Activated naive CD8-positive, alpha-beta T cell treated with anti-CD3 and anti-CD28 coated beads for 36 hours (primary cell): ENCODE measurements around the gene DEAF1. TPM values are rescaled to one million over a fixed set of nuclear protein-coding genes. Genes with fewer than 3 reads are reported as not detected.

ENCODE experiments used
- DNase-seq: peaks from one replicate; pipeline ENCODE4 v3.0.0; 2021
- H3K27ac Mint-ChIP-seq: one replicate; pipeline ENCODE4 v1.8.0; 2022; ENCODE audit warnings: mild to moderate bottlenecking, moderate library complexity, mixed read lengths
- H3K27me3 Mint-ChIP-seq: one replicate; pipeline ENCODE4 v1.8.0; 2022; ENCODE audit warnings: mild to moderate bottlenecking, mixed read lengths
- H3K36me3 Mint-ChIP-seq: one replicate; pipeline ENCODE4 v1.8.0; 2021; ENCODE audit warnings: mild to moderate bottlenecking, mixed read lengths
- H3K4me1 Mint-ChIP-seq: one replicate; pipeline ENCODE4 v1.8.0; 2021; ENCODE audit warnings: mixed read lengths
- H3K4me3 Mint-ChIP-seq: one replicate; pipeline ENCODE4 v1.8.0; 2022; ENCODE audit warnings: mild to moderate bottlenecking, moderate library complexity, mixed read lengths
- H3K9me3 Mint-ChIP-seq: one replicate; pipeline ENCODE4 v1.8.0; 2022; ENCODE audit warnings: mixed read lengths
- total RNA-seq, 2 experiments: library from RNA; stranded (reverse); gene quantifications; one replicate each; pipeline ENCODE4 v1.2.3, GENCODE V29; 2021

DEAF1 gene
- total RNA-seq, 2 experiments from 2014 or later: 46.1 to 49.7 TPM

GRCh38 chr11:707817-708420 is 12.9 kb upstream of the DEAF1 start:
- Mint-ChIP-seq H3K36me3 (no peaks in the 10 kb centered on the region), H3K27me3 (peaks cover 32% of the 10 kb centered on the region), H3K27ac (no peak overlapping the region), H3K9me3 (no peaks in the 10 kb centered on the region), H3K4me1 (peaks cover 7% of the 10 kb centered on the region), H3K4me3 (no peak overlapping the region)
- DNase-seq: no peak

GRCh38 chr11:706957-707816 is 12.2 kb upstream of the DEAF1 start:
- no peak for DNase-seq
- Mint-ChIP-seq H3K27ac (no peak overlapping the region), H3K9me3 (no peaks in the 10 kb centered on the region), H3K4me3 (no peak overlapping the region), H3K27me3 (peaks cover 32% of the 10 kb centered on the region), H3K36me3 (no peaks in the 10 kb centered on the region), H3K4me1 (peaks cover 9% of the 10 kb centered on the region)

- Mint-ChIP-seq H3K9me3 (no peaks in the 10 kb centered on the region), H3K36me3 (no peaks in the 10 kb centered on the region), H3K27me3 (peaks cover 32% of the 10 kb centered on the region), H3K4me1 (peaks cover 9% of the 10 kb centered on the region), H3K4me3 (no peak overlapping the region), H3K27ac (no peak overlapping the region)
- no peak for DNase-seq
Observed at GRCh38 chr11:706439-706956, 11.5 kb upstream of the DEAF1 start.

GRCh38 chr11:705646-706438 is 10.8 kb upstream of the DEAF1 start, which contains the start of gene EPS8L2:
Gene EPS8L2, plus strand, starts transcription at chr11:706231. Its CDS starts 3,177 bp downstream, at chr11:709408.
- no peak within 1 kb of the TSS for H3K4me3 Mint-ChIP-seq

GRCh38 chr11:704781-705645 is 10.0 kb upstream of the DEAF1 start:
- Mint-ChIP-seq H3K27me3 (peaks cover 20% of the 10 kb centered on the region), H3K4me1 (peaks cover 5% of the 10 kb centered on the region), H3K9me3 (no peaks in the 10 kb centered on the region), H3K4me3 (no peak overlapping the region), H3K36me3 (no peaks in the 10 kb centered on the region), H3K27ac (no peak overlapping the region)
- no peak for DNase-seq

More at GRCh38 chr11:705646-706438, 10.8 kb upstream of the DEAF1 start, which contains the start of gene EPS8L2:
- no peaks in the 10 kb centered on the region for H3K9me3 Mint-ChIP-seq
- DNase-seq: no peak
- peaks cover 27% of the 10 kb centered on the region for H3K27me3 Mint-ChIP-seq
- H3K36me3 Mint-ChIP-seq: no peaks in the 10 kb centered on the region
- H3K27ac Mint-ChIP-seq: no peak within 1 kb of the TSS
- H3K4me1 Mint-ChIP-seq: peaks cover 5% of the 10 kb centered on the region

- H3K36me3 Mint-ChIP-seq: no peaks in the 10 kb centered on the region
Observed at GRCh38 chr11:704228-704674, 9.2 kb upstream of the DEAF1 start.

GRCh38 chr11:703506-703905 is 8.5 kb upstream of the DEAF1 start:
- peaks cover 14% of the 10 kb centered on the region for H3K27me3 Mint-ChIP-seq
- H3K9me3 Mint-ChIP-seq: no peaks in the 10 kb centered on the region
- no peak overlapping the region for H3K4me3 Mint-ChIP-seq
- H3K36me3 Mint-ChIP-seq: no peaks in the 10 kb centered on the region
- DNase-seq: no peak
- peaks cover 9% of the 10 kb centered on the region for H3K4me1 Mint-ChIP-seq
- no peak overlapping the region for H3K27ac Mint-ChIP-seq

More at GRCh38 chr11:704228-704674, 9.2 kb upstream of the DEAF1 start:
- DNase-seq: no peak
- H3K4me3 Mint-ChIP-seq: no peak overlapping the region
- no peak overlapping the region for H3K27ac Mint-ChIP-seq
- H3K9me3 Mint-ChIP-seq: no peaks in the 10 kb centered on the region
- peaks cover 5% of the 10 kb centered on the region for H3K4me1 Mint-ChIP-seq
- peaks cover 14% of the 10 kb centered on the region for H3K27me3 Mint-ChIP-seq

- H3K4me1 Mint-ChIP-seq: peaks cover 17% of the 10 kb centered on the region
- peaks cover 8% of the 10 kb centered on the region for H3K27me3 Mint-ChIP-seq
- no peaks in the 10 kb centered on the region for H3K9me3 Mint-ChIP-seq
- H3K36me3 Mint-ChIP-seq: no peaks in the 10 kb centered on the region
- no peak overlapping the region for H3K4me3 Mint-ChIP-seq
- no peak for DNase-seq
- H3K27ac Mint-ChIP-seq: no peak overlapping the region
Observed at GRCh38 chr11:702462-703461, 7.7 kb upstream of the DEAF1 start.

GRCh38 chr11:701741-702461 is 6.9 kb upstream of the DEAF1 start:
- DNase-seq: no peak
- peaks cover 25% of the 10 kb centered on the region for H3K4me1 Mint-ChIP-seq
- H3K27me3 Mint-ChIP-seq: no peaks in the 10 kb centered on the region
- H3K9me3 Mint-ChIP-seq: no peaks in the 10 kb centered on the region
- no peaks in the 10 kb centered on the region for H3K36me3 Mint-ChIP-seq
- no peak overlapping the region for H3K4me3 Mint-ChIP-seq
- no peak overlapping the region for H3K27ac Mint-ChIP-seq

GRCh38 chr11:699753-700152 is 4.7 kb upstream of the DEAF1 start:
- Mint-ChIP-seq H3K4me1 (peaks cover 26% of the 10 kb centered on the region), H3K27ac (no peak overlapping the region), H3K27me3 (no peaks in the 10 kb centered on the region), H3K9me3 (no peaks in the 10 kb centered on the region), H3K36me3 (no peaks in the 10 kb centered on the region), H3K4me3 (no peak overlapping the region)
- no peak for DNase-seq

GRCh38 chr11:699116-699508 is 4.1 kb upstream of the DEAF1 start:
- Mint-ChIP-seq H3K4me3 (no peak overlapping the region), H3K27me3 (no peaks in the 10 kb centered on the region)

GRCh38 chr11:698493-699115 is 3.6 kb upstream of the DEAF1 start:
- Mint-ChIP-seq H3K36me3 (peaks cover 1% of the 10 kb centered on the region), H3K27ac (no peak overlapping the region), H3K4me1 (peaks cover 28% of the 10 kb centered on the region), H3K4me3 (no peak overlapping the region), H3K9me3 (no peaks in the 10 kb centered on the region), H3K27me3 (no peaks in the 10 kb centered on the region)
- DNase-seq: no peak

More at GRCh38 chr11:699116-699508, 4.1 kb upstream of the DEAF1 start:
- Mint-ChIP-seq H3K9me3 (no peaks in the 10 kb centered on the region), H3K36me3 (no peaks in the 10 kb centered on the region), H3K27ac (no peak overlapping the region), H3K4me1 (peaks cover 26% of the 10 kb centered on the region)
- DNase-seq: no peak
